A375 (cell line): ENCODE results near the gene CDC7. TPM values are rescaled to one million over a fixed set of nuclear protein-coding genes. Genes with fewer than 3 reads are reported as not detected.

Source experiments
- total RNA-seq: library from RNA; depleted of rRNA; stranded (reverse); fragments of >200 nt; shearing (Covaris generic); gene quantifications from 2 replicates; pipeline ENCODE4 v1.2.3, GENCODE V29; 2014; rRNA removed

CDC7 gene
- total RNA-seq = 4.3 and 6.2 TPM in 2 replicates

GRCh38 chr1:91500756-91501522, at the start of gene CDC7:
CDC7 (plus strand) TSS chr1:91500851; CDS start chr1:91501717, 866 bp downstream.

Other genes starting within 250 kb of the CDC7 start
- 0.66 and 1.0 TPM in 2 replicates for gene HFM1, start 96.0 kb upstream of the CDC7 start, total RNA-seq